Activated CD8-positive, alpha-beta T cell treated with anti-CD3 and anti-CD28 coated beads for 36 hours (primary cell): ENCODE measurements around the gene SPAG16. TPM values are rescaled to one million over a fixed set of nuclear protein-coding genes. Genes with fewer than 3 reads are reported as not detected.

Experiments
- ATAC-seq: fragments of 200-7000 bp; cut with Tn5 transposase; one replicate; pipeline ENCODE4 v1.10.0; 2021; ENCODE audit warnings: mild to moderate bottlenecking, moderate library complexity
- CTCF ChIA-PET: fragments of 350-600 bp; sonication (Branson Sonifier 250); formaldehyde crosslinking; loops from one replicate; lab custom pipeline; 2021; ENCODE audit warnings: antibody characterized with exemption; lab: Charles Lee
- POLR2A ChIA-PET: fragments of 350-600 bp; sonication (Branson Sonifier 250); formaldehyde crosslinking; loops from one replicate; lab custom pipeline; 2021; ENCODE audit warnings: antibody characterized with exemption; lab: Charles Lee
- DNase-seq: peaks from one replicate; pipeline ENCODE4 v3.0.0-alpha.2; 2020
- H3K27ac Mint-ChIP-seq: one replicate; pipeline ENCODE4 v1.8.0; 2021; ENCODE audit warnings: mild to moderate bottlenecking, mixed read lengths
- H3K27me3 Mint-ChIP-seq: one replicate; pipeline ENCODE4 v1.8.0; 2021; ENCODE audit warnings: mixed read lengths
- H3K36me3 Mint-ChIP-seq: one replicate; pipeline ENCODE4 v1.8.0; 2021; ENCODE audit warnings: low read depth, mixed read lengths
- H3K4me1 Mint-ChIP-seq: one replicate; pipeline ENCODE4 v1.8.0; 2021; ENCODE audit warnings: low read depth, mixed read lengths
- H3K4me3 Mint-ChIP-seq: one replicate; pipeline ENCODE4 v1.8.0; 2021; ENCODE audit warnings: mild to moderate bottlenecking, moderate library complexity, mixed read lengths
- H3K9me3 Mint-ChIP-seq: one replicate; pipeline ENCODE4 v1.8.0; 2021; ENCODE audit warnings: mixed read lengths
- intact Hi-C: fragments of 100-400 bp; cut with micrococcal nuclease; formaldehyde crosslinking; loops from one replicate; pipeline ENCODE4 v1.10.0; 2022
- total RNA-seq, 2 experiments: library from RNA; stranded (reverse); gene quantifications; one replicate each; pipeline ENCODE4 v1.2.3, GENCODE V29; 2021
- TF ChIP-seq, protein P1 (sequence below): fragments of 200-600 bp; IDR thresholded peaks from one replicate; pipeline ENCODE4 v1.8.0; 2022; ENCODE audit warnings: antibody characterized with exemption, mild to moderate bottlenecking

The SPAG16 gene
- total RNA-seq, 2 experiments from 2014 or later: 9.4 to 11.7 TPM

- ATAC-seq (no peak), DNase-seq (no peak)
- no peak overlapping the region for H3K27ac Mint-ChIP-seq
- H3K4me3 Mint-ChIP-seq: no peak overlapping the region
- no peaks in the 10 kb centered on the region for H3K9me3 Mint-ChIP-seq
- TF ChIP-seq, protein P1, sequence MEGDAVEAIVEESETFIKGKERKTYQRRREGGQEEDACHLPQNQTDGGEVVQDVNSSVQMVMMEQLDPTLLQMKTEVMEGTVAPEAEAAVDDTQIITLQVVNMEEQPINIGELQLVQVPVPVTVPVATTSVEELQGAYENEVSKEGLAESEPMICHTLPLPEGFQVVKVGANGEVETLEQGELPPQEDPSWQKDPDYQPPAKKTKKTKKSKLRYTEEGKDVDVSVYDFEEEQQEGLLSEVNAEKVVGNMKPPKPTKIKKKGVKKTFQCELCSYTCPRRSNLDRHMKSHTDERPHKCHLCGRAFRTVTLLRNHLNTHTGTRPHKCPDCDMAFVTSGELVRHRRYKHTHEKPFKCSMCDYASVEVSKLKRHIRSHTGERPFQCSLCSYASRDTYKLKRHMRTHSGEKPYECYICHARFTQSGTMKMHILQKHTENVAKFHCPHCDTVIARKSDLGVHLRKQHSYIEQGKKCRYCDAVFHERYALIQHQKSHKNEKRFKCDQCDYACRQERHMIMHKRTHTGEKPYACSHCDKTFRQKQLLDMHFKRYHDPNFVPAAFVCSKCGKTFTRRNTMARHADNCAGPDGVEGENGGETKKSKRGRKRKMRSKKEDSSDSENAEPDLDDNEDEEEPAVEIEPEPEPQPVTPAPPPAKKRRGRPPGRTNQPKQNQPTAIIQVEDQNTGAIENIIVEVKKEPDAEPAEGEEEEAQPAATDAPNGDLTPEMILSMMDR: no peak
- ChIA-PET POLR2A (no interaction called here), CTCF (no interaction called here)
- no peaks in the 10 kb centered on the region for H3K36me3 Mint-ChIP-seq
- no peaks in the 10 kb centered on the region for H3K4me1 Mint-ChIP-seq
- intact Hi-C loops: no loop called here
- H3K27me3 Mint-ChIP-seq: no peaks in the 10 kb centered on the region
Observed at GRCh38 chr2:214127571-214127970, 843.3 kb downstream of the SPAG16 start.

GRCh38 chr2:214128040-214128439, 843.8 kb downstream of the SPAG16 start:
- H3K36me3 Mint-ChIP-seq: no peaks in the 10 kb centered on the region
- no peaks in the 10 kb centered on the region for H3K27me3 Mint-ChIP-seq
- ChIA-PET CTCF (no interaction called here), POLR2A (no interaction called here)
- intact Hi-C loops: no loop called here
- TF ChIP-seq, protein P1: no peak
- ATAC-seq (no peak), DNase-seq (no peak)
- no peak overlapping the region for H3K4me3 Mint-ChIP-seq
- no peak overlapping the region for H3K27ac Mint-ChIP-seq
- H3K4me1 Mint-ChIP-seq: no peaks in the 10 kb centered on the region
- H3K9me3 Mint-ChIP-seq: no peaks in the 10 kb centered on the region

DNA sequence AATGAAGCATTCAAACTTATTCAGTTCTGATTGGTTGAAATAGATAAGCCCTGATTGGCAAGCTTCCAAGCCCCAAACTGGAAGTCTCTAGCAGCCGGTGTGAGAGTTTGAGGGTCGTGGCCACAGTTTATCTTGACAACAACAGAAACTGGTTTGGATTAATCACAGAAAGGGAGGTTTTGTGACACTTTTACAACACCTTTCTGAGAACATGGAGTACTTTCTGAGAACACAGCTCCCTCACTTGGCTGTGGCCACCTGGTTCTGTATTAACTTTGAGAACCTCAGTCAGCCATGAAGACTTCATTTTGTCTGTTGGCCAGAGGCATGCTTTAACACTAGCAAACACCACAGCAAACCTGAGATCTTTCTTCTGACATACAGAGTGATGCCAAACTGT, 845.9 kb downstream of the SPAG16 start:
- ATAC-seq (no peak), DNase-seq (no peak)
- ChIA-PET CTCF (no interaction called here), POLR2A (no interaction called here)
- intact Hi-C loops: no loop called here
- Mint-ChIP-seq H3K4me1 (no peaks in the 10 kb centered on the region), H3K36me3 (no peaks in the 10 kb centered on the region), H3K27ac (no peak overlapping the region), H3K4me3 (no peak overlapping the region), H3K9me3 (no peaks in the 10 kb centered on the region), H3K27me3 (no peaks in the 10 kb centered on the region)
- TF ChIP-seq, protein P1: no peak

DNA sequence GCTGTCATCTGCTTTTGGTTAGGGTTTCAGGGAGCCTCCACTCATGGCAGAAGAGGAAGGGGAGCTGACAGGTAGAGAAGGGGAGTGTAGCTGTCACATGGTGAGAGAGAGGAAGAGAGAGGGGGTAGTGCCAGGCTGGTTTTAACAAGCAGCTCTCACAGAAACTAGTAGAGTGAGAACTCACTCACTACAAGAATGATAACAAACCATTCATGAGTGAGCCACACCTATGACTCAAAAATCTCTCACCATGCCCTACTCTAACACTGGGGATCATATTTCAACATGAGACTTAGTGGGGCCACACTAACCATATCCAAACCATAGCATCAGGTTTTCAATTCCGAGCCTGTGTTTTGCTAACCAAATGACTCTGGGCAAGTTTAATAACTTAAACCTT, 851.7 kb downstream of the SPAG16 start:
- intact Hi-C loops: no loop called here
- DNase-seq (no peak), ATAC-seq (no peak)
- no peak overlapping the region for H3K27ac Mint-ChIP-seq
- ChIA-PET POLR2A (no interaction called here), CTCF (no interaction called here)
- no peak overlapping the region for H3K4me3 Mint-ChIP-seq
- H3K27me3 Mint-ChIP-seq: no peaks in the 10 kb centered on the region
- no peaks in the 10 kb centered on the region for H3K36me3 Mint-ChIP-seq
- TF ChIP-seq, protein P1: no peak
- no peaks in the 10 kb centered on the region for H3K4me1 Mint-ChIP-seq
- no peaks in the 10 kb centered on the region for H3K9me3 Mint-ChIP-seq

DNA sequence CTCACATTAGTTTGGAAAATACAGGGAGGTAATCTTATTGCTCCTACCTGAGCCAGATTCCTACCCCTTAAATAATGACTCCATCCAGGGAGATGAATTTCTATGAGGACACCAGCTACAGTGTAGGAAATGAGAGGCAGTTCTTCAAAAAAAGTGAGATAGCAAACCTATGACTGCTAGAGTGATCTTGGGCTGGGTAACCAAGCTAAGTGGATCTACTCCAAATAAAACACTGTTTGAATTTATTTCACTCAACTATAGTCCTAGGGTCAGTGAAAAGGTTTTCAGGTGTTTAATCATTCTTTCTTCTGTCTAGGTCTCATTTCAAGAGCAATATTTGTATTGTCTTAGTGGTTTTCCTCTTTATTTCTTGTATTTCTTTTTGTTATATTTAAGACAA, 854.5 kb downstream of the SPAG16 start:
- Mint-ChIP-seq H3K27me3 (no peaks in the 10 kb centered on the region), H3K36me3 (no peaks in the 10 kb centered on the region), H3K4me3 (no peak overlapping the region), H3K9me3 (no peaks in the 10 kb centered on the region), H3K4me1 (no peaks in the 10 kb centered on the region), H3K27ac (no peak overlapping the region)
- ATAC-seq (no peak), DNase-seq (no peak)
- CTCF ChIA-PET: no interaction called here
- intact Hi-C loops: no loop called here
- TF ChIP-seq, protein P1: no peak
- POLR2A ChIA-PET: no interaction called here
